Ovary (tissue), 9 donors: Measurements from ENCODE around the gene APOC3. TPM values are rescaled to one million over a fixed set of nuclear protein-coding genes. Genes with fewer than 3 reads are reported as not detected.

ENCODE experiments used
- DNase-seq, 5 donors: peaks; one replicate each; pipeline ENCODE4 v3.0.0-alpha.2; 2019 to 2020
- H3K27ac ChIP-seq, 2 donors: fragments of 200-600 bp; one replicate each; pipeline versions ENCODE4 v1.5.1 to v1.8.0; 2019 to 2022
- H3K27me3 ChIP-seq: fragments of 200-600 bp; one replicate; pipeline ENCODE4 v1.8.0; 2022
- H3K36me3 ChIP-seq: fragments of 200-600 bp; sonication (generic); one replicate; pipeline ENCODE4 v1.5.1; 2019
- H3K4me1 ChIP-seq: one replicate; pipeline ENCODE4 v1.8.1; 2013; ENCODE audit warnings: mild to moderate bottlenecking, moderate library complexity; ENCODE audit not compliant: insufficient read depth
- H3K4me3 ChIP-seq: fragments of 200-600 bp; sonication (generic); one replicate; pipeline ENCODE4 v1.5.1; 2017
- H3K9me3 ChIP-seq, 2 donors: fragments of 200-600 bp in 1 of 2; sonication (generic) in 1 of 2; one replicate each; pipeline versions ENCODE4 v1.5.1 to v1.8.1; 2013 to 2019; ENCODE audit warnings: mild to moderate bottlenecking in 1 of 2, moderate library complexity in 1 of 2
- EP300 ChIP-seq: sonication (generic); formaldehyde crosslinking; IDR thresholded peaks from one replicate; pipeline ENCODE4 v1.6.1; 2017; ENCODE audit warnings: antibody characterized with exemption
- POLR2A ChIP-seq: fragments of 450-650 bp; IDR thresholded peaks from one replicate; pipeline ENCODE4 v1.6.1; 2017; ENCODE audit warnings: antibody characterized with exemption, mild to moderate bottlenecking, moderate library complexity
- WGBS, 3 donors: extraction: QIAGEN DNeasy Blood & Tissue Kit in 1 of 3; methylation state at CpG; one replicate each; pipeline versions ENCODE4 v1.1.5 to v1.1.7; 2013 to 2017; 5-methylcytosine and 5-hydroxymethylcytosine counted together
- intact Hi-C, 4 donors: fragments of 100-400 bp; cut with DNase I; formaldehyde crosslinking; loops; one replicate each; pipeline versions ENCODE4 v1.11.0 to v1.15.1; 2022 to 2023
- polyA plus RNA-seq, 2 donors: library from polyadenylated mRNA; stranded (reverse); fragments of 200-250 nt in 1 of 2; fragments of 350-450 nt in 1 of 2; fragmentation: Illumina TruSeq in 1 of 2; extraction: RNeasy Lipid Tissue Mini Kit (QIAGEN cat#74804) in 1 of 2; gene quantifications; one replicate each; pipeline ENCODE4 v1.2.3, GENCODE V29; 2013 to 2014
- total RNA-seq, 7 donors: library from RNA; depleted of rRNA in 2 of 7; stranded (reverse); fragments of >200 nt in 2 of 7; fragmentation: NEBNext Ultra II Directional in 3 of 7; extraction: Animal tissue kit (Norgen Biotek cat#: 25700) in 3 of 7; gene quantifications; one replicate each; pipeline versions ENCODE4 v1.1.0 to v1.2.4, GENCODE V29; 2016 to 2023
- TF ChIP-seq, protein P1 (sequence below), 3 donors: fragments of 450-650 bp in 2 of 3; fragments of 200-600 bp in 1 of 3; IDR thresholded peaks; one replicate each; pipeline versions ENCODE4 v1.5.1 to v1.8.0; 2016 to 2022; ENCODE audit warnings: antibody characterized with exemption in 3 of 3, mild to moderate bottlenecking in 1 of 3
- donor health status: DM: no; HTN: no; CAD: no; lungs with moderate emphysema.
- donor health status: DM: no; HTN: no; CAD: no.
- donor health status: Bipolar disorder and iron deficiency.
- donor health status: DM: yes; HTN: yes; CAD: no.
- donor health status: DM: no; HTN: no; CAD: no.
- donor health status: DM: yes; HTN: yes; CAD: no.

Gene APOC3
- total and polyA plus RNA-seq, 9 donors = 2.7 to 18.0 (median 4.3) TPM; not detected in 6

DNA sequence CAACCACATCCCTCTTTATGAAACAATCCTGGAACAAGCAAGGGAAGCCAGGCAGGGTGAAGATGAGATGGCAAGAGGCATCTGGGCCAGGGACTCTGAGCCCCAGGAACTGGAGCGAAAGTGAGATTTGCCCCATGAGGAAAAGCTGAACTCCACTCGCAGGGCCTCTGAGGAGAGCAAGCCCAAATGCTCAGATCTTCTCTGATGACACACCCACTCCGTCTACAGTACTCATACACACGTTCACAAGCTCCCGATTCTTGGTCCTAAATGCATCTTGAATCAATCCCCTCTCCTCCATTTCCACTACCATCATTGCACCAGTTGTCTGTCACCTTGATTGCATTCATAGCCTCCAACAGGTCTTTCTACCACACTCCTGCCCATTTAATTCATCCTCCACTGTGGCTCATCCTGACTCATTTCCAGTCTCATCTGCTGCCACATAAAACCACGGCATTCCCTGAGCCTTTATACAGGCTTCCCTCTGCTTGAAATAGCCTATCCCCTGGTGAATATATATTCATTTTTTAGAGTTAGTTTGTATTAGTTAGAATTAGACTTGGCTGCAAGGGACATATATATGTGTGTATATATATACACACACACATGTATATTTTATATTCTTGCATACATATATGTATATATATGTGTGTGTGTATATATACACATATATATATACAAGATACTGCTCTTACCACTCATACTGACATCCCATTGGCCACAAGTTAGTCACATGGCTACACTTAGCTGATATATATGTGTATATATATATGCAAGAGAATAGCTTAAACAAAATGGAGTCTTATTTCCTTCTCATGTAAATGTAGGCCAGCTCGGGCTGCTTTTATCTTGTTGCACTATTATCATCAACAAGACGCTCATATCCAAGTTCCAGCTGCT is 36.6 kb upstream of the APOC3 start:
- no peak for DNase-seq
- intact Hi-C loops = loop anchor here (2.0 to 10.0 kb wide), 5 partner anchors 39 to 439 kb away; partner anchors contain the start of genes APOA1 (in 3 of the 4), PCSK7 (in 1 of the 4) and RNF214 (in 1 of the 4)

DNA sequence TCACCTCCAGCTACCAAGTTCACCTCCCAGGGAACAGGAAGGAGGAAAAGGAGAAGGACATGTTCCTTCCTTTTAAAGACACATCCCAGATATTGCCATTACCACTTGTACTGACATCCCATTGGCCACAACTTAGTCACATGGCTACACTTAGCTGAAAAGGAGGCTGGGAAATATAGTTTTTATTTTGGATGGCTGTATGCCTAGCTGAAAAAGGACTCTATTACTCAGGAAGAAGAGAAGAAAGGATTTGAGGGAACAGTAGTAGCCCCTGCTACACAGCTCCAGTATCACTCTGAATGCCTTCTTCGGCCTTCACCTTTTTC is 36.0 kb upstream of the APOC3 start:
- TF ChIP-seq, protein P1, sequence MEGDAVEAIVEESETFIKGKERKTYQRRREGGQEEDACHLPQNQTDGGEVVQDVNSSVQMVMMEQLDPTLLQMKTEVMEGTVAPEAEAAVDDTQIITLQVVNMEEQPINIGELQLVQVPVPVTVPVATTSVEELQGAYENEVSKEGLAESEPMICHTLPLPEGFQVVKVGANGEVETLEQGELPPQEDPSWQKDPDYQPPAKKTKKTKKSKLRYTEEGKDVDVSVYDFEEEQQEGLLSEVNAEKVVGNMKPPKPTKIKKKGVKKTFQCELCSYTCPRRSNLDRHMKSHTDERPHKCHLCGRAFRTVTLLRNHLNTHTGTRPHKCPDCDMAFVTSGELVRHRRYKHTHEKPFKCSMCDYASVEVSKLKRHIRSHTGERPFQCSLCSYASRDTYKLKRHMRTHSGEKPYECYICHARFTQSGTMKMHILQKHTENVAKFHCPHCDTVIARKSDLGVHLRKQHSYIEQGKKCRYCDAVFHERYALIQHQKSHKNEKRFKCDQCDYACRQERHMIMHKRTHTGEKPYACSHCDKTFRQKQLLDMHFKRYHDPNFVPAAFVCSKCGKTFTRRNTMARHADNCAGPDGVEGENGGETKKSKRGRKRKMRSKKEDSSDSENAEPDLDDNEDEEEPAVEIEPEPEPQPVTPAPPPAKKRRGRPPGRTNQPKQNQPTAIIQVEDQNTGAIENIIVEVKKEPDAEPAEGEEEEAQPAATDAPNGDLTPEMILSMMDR (IDR thresholded peaks at IDR 0.05) = no peak
- no peak for TF ChIP-seq EP300
- no peak for TF ChIP-seq POLR2A
- no peak overlapping the region for H3K27ac ChIP-seq
- no peaks in the 10 kb centered on the region for H3K27me3 ChIP-seq
- 94 to 100% (median 95%) methylated on average over 1 of the region's 1 CpG for WGBS, 3 donors
- no peaks in the 10 kb centered on the region for H3K36me3 ChIP-seq
- H3K9me3 ChIP-seq = no peaks in the 10 kb centered on the region
- no peak for DNase-seq
- H3K4me1 ChIP-seq = peaks cover 4% of the 10 kb centered on the region
- H3K4me3 ChIP-seq = no peak overlapping the region
- intact Hi-C loops = loop anchor here (2.0 to 10.0 kb wide), 5 partner anchors 39 to 439 kb away; partner anchors contain the start of genes APOA1 (in 3 of the 4), PCSK7 (in 1 of the 4) and RNF214 (in 1 of the 4)

More for the DNA sequence above, 36.6 kb upstream of the APOC3 start:
- Histone ChIP-seq H3K27me3 (no peaks in the 10 kb centered on the region), H3K9me3 (no peaks in the 10 kb centered on the region), H3K36me3 (no peaks in the 10 kb centered on the region), H3K27ac (no peak overlapping the region), H3K4me3 (no peak overlapping the region), H3K4me1 (peaks cover 6% of the 10 kb centered on the region)
- WGBS, 3 donors = 59 to 76% (median 75%) methylated on average over 8 of the region's 8 CpGs
- TF ChIP-seq POLR2A (no peak), EP300 (no peak)
- TF ChIP-seq, protein P1 (IDR thresholded peaks at IDR 0.05) = no peak

DNA sequence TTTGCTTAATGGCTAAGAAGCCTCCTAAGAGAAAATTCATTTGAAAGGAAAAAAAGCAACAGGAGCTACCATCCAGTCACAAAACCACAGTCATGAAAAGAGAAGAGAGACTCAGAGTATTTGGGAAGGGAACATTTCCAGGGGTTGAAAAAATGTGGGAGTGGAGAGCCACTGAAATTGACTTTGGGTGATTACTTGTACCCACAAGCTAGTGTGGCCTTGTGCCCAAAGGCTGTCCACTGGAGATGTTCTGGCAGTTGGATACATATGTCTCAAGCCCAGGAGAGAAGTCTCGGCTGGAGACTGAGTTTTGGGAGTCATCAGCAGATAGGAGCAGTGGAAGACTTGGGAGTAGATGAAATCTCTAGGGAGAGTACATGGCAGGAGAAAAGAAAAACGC is 34.9 kb upstream of the APOC3 start:
- intact Hi-C loops = loop anchor here (5.0 to 10.0 kb wide), 4 partner anchors 37 to 437 kb away; partner anchors contain the start of genes APOA1 (in 3 of the 4), PCSK7 (in 1 of the 4) and RNF214 (in 1 of the 4)
- 75 to 87% (median 85%) methylated on average over 2 of the region's 2 CpGs for WGBS, 3 donors

DNA sequence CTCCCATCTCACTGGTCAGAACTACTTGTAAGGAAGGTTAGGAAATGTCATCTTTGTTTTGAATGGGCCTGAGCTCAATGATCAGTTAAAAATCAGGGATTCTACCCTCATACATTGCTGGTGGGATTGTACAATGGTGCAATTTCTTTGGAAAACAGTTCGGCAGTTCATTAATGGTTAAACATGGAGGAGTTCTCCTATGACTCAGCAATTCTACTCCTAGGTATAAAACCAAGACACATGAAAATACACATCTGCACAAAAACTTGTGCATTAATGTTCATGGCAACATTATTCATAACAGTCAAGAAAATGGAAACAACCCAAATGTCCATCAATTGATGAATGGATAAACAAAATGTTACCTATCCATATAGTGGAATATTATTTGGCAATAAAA is 33.2 kb upstream of the APOC3 start:
- H3K9me3 ChIP-seq = no peaks in the 10 kb centered on the region
- no peak for DNase-seq
- no peaks in the 10 kb centered on the region for H3K27me3 ChIP-seq
- no peaks in the 10 kb centered on the region for H3K36me3 ChIP-seq
- no peak overlapping the region for H3K27ac ChIP-seq
- TF ChIP-seq EP300 = no peak
- TF ChIP-seq, protein P1 (IDR thresholded peaks at IDR 0.05) = no peak
- TF ChIP-seq POLR2A = no peak
- H3K4me3 ChIP-seq = no peak overlapping the region
- 80 to 94% (median 87%) methylated on average over 1 of the region's 1 CpG for WGBS, 3 donors
- intact Hi-C loops = loop anchor here in 1 of 4 donors (10.0 kb wide), 1 partner anchor 428 kb away; no protein-coding TSS in a partner anchor
- H3K4me1 ChIP-seq = peaks cover 2% of the 10 kb centered on the region

More for the DNA sequence above, 34.9 kb upstream of the APOC3 start:
- TF ChIP-seq POLR2A (no peak), EP300 (no peak)
- TF ChIP-seq, protein P1 (IDR thresholded peaks at IDR 0.05) = no peak
- Histone ChIP-seq H3K27ac (no peak overlapping the region), H3K4me3 (no peak overlapping the region), H3K9me3 (no peaks in the 10 kb centered on the region), H3K4me1 (peaks cover 4% of the 10 kb centered on the region), H3K27me3 (no peaks in the 10 kb centered on the region), H3K36me3 (no peaks in the 10 kb centered on the region)
- DNase-seq = no peak
